ENCODE results near the gene TLL2. TPM values are rescaled to one million over a fixed set of nuclear protein-coding genes. Genes with fewer than 3 reads are reported as not detected.

Gene TLL2
- total RNA-seq, 6 experiments from 2014 or later, result 0.08 to 0.45 (median 0.24) TPM

- peaks cover 11% of the 10 kb centered on the region for H3K27me3 Mint-ChIP-seq (ENCODE audit: insufficient read depth)
- no peak for DNase-seq
- no peak for TF ChIP-seq CTCF (IDR thresholded peaks at IDR 0.05)
Observed at GRCh38 chr10:96345222-96345621, 168.5 kb downstream of the TLL2 start.

DNA sequence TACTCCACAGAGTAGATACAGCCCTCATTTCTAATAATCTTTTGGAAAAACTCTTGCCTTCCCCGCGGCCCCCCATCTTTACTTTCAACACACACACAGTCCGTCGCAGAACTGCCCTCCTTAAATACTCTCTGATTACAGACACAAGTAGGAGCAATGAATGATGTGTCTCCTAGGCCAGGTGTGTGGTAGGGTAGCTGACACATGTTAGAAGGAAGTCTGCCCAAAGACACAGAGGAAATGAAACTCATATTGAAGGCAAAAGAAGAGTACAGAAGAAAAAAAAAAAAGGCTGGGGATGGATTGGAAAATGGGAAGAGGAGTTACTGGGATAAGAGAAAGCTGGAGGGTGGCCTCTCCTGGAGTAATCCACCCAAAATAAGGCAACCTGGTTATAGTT, 169.5 kb downstream of the TLL2 start:
- no peaks in the 10 kb centered on the region for H3K4me1 Mint-ChIP-seq (ENCODE audit: low read depth)

More at GRCh38 chr10:96345222-96345621, 168.5 kb downstream of the TLL2 start:
- no peak overlapping the region for H3K4me3 Mint-ChIP-seq
- H3K36me3 Mint-ChIP-seq (ENCODE audit: low read depth), result no peaks in the 10 kb centered on the region
- H3K4me1 Mint-ChIP-seq (ENCODE audit: low read depth), result no peaks in the 10 kb centered on the region
- H3K27ac Mint-ChIP-seq, result no peak overlapping the region
- H3K9me3 Mint-ChIP-seq, result no peaks in the 10 kb centered on the region

DNA sequence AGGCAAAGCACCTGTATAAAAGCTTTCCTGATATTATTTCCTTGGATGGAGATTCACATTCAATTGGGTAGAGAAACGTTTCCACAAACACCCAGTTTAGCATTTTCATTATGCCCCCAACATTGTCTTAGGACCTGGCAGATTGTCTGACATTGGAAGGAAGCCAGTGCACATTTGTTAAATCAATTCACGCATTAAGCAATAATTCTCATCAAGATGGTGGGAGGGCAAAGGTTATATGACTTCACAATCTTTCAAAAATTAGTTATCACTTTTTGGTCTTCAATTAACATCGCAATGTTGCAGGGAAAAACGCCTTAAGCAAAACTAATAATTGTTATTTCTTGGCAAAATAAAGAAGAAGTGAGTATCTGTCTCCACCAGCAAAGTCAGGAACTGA, 171.3 kb downstream of the TLL2 start:
- Mint-ChIP-seq H3K4me3 (no peak overlapping the region), H3K36me3 (ENCODE audit: low read depth) (no peaks in the 10 kb centered on the region), H3K27me3 (ENCODE audit: insufficient read depth) (peaks cover 16% of the 10 kb centered on the region), H3K27ac (no peak overlapping the region), H3K4me1 (ENCODE audit: low read depth) (no peaks in the 10 kb centered on the region), H3K9me3 (no peaks in the 10 kb centered on the region)
- no peak for DNase-seq
- TF ChIP-seq CTCF (IDR thresholded peaks at IDR 0.05), result no peak

More for the DNA sequence above, 169.5 kb downstream of the TLL2 start:
- no peaks in the 10 kb centered on the region for H3K36me3 Mint-ChIP-seq (ENCODE audit: low read depth)
- DNase-seq, result no peak
- H3K27me3 Mint-ChIP-seq (ENCODE audit: insufficient read depth), result peaks cover 11% of the 10 kb centered on the region
- no peak overlapping the region for H3K4me3 Mint-ChIP-seq
- H3K27ac Mint-ChIP-seq, result no peak overlapping the region
- H3K9me3 Mint-ChIP-seq, result no peaks in the 10 kb centered on the region
- TF ChIP-seq CTCF (IDR thresholded peaks at IDR 0.05), result no peak

GRCh38 chr10:96341219-96342182, 172.2 kb downstream of the TLL2 start:
- DNase-seq, result no peak
- Mint-ChIP-seq H3K4me3 (no peak overlapping the region), H3K4me1 (ENCODE audit: low read depth) (no peaks in the 10 kb centered on the region), H3K27me3 (ENCODE audit: insufficient read depth) (peaks cover 16% of the 10 kb centered on the region), H3K9me3 (no peaks in the 10 kb centered on the region), H3K36me3 (ENCODE audit: low read depth) (no peaks in the 10 kb centered on the region), H3K27ac (no peak overlapping the region)
- TF ChIP-seq CTCF (IDR thresholded peaks at IDR 0.05), result no peak

DNA sequence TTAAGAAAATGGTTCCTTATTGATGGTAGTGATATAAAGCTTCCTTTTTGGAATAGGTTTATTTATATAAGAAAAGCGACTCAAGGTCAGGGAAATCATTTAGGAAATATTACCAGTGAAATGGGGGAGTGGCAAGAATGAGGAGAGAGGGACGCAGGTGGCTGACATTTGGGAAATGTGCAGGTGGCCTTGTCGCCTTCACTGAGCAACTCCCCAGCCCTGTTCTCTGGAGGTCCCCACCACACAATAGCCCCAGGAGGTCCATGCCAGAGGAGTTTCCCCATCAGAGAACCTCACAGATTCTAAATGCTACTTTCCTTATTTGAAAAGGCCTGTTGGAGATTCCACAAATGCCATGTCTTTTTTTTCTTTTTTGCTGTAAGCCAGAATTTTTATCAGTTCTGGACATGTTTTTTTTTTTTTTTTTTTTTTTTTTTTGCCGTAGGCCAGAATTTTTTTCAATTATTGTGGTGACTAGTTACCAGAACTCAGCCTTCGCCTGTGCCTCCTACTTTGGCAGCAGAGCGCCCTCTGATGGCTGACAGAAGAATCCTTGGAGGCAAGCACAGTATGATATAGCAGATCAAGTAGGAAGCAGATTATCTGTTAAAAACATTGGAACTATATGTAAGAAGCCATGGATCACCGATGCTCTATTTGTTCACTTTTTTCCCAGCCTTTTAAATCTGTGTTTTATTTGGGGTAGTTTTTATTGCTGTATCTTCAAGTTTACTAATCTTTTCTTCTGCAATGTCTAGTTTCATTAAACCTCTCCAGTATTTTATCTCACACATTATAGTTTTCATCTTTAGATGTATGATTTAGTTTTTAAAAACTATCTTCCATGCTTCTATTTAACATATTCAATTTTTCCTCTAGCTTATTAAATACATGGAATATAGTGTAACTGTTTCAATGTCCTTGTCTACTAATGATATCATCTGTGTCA, 173.5 kb downstream of the TLL2 start:
- Mint-ChIP-seq H3K9me3 (no peaks in the 10 kb centered on the region), H3K4me3 (no peak overlapping the region), H3K4me1 (ENCODE audit: low read depth) (no peaks in the 10 kb centered on the region), H3K27me3 (ENCODE audit: insufficient read depth) (peaks cover 16% of the 10 kb centered on the region), H3K36me3 (ENCODE audit: low read depth) (no peaks in the 10 kb centered on the region), H3K27ac (no peak overlapping the region)
- peak; percentile 74 for DNase-seq
- peak; percentile 85 for TF ChIP-seq CTCF (IDR thresholded peaks at IDR 0.05)
